Esophagus squamous epithelium (tissue), 4 donors: ENCODE results near the gene SULT2B1.

Source experiments
- POLR2A ChIP-seq, 4 donors: fragments of 450-650 bp; IDR thresholded peaks; one replicate each; pipeline ENCODE4 v1.6.1; 2017; ENCODE audit warnings: antibody characterized with exemption in 4 of 4, mild to moderate bottlenecking in 4 of 4, moderate library complexity in 3 of 4
- TF ChIP-seq, protein P1 (sequence below), 6 experiments: fragments of 450-650 bp in 4 of 6; fragments of 200-600 bp in 2 of 6; sonication (generic) in 2 of 6; IDR thresholded peaks; one replicate each; pipeline ENCODE4 v1.5.1; 2016 to 2019; ENCODE audit warnings: antibody characterized with exemption in 6 of 6, mild to moderate bottlenecking in 4 of 6, moderate library complexity in 4 of 6

- TF ChIP-seq POLR2A (IDR thresholded peaks at IDR 0.05): no peak
- TF ChIP-seq, protein P1, sequence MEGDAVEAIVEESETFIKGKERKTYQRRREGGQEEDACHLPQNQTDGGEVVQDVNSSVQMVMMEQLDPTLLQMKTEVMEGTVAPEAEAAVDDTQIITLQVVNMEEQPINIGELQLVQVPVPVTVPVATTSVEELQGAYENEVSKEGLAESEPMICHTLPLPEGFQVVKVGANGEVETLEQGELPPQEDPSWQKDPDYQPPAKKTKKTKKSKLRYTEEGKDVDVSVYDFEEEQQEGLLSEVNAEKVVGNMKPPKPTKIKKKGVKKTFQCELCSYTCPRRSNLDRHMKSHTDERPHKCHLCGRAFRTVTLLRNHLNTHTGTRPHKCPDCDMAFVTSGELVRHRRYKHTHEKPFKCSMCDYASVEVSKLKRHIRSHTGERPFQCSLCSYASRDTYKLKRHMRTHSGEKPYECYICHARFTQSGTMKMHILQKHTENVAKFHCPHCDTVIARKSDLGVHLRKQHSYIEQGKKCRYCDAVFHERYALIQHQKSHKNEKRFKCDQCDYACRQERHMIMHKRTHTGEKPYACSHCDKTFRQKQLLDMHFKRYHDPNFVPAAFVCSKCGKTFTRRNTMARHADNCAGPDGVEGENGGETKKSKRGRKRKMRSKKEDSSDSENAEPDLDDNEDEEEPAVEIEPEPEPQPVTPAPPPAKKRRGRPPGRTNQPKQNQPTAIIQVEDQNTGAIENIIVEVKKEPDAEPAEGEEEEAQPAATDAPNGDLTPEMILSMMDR (IDR thresholded peaks at IDR 0.05): no peak
Observed at GRCh38 chr19:48558018-48558684, 6.2 kb downstream of the SULT2B1 start.
